ENCODE results near the gene SP2. TPM values are rescaled to one million over a fixed set of nuclear protein-coding genes. Genes with fewer than 3 reads are reported as not detected.
A peak's percentile ranks its signal among the peaks of the same experiment; 100 is the strongest.

The SP2 gene
- total and polyA plus RNA-seq, 4 donors: 4.9 to 19.9 (median 11.1) TPM

DNA sequence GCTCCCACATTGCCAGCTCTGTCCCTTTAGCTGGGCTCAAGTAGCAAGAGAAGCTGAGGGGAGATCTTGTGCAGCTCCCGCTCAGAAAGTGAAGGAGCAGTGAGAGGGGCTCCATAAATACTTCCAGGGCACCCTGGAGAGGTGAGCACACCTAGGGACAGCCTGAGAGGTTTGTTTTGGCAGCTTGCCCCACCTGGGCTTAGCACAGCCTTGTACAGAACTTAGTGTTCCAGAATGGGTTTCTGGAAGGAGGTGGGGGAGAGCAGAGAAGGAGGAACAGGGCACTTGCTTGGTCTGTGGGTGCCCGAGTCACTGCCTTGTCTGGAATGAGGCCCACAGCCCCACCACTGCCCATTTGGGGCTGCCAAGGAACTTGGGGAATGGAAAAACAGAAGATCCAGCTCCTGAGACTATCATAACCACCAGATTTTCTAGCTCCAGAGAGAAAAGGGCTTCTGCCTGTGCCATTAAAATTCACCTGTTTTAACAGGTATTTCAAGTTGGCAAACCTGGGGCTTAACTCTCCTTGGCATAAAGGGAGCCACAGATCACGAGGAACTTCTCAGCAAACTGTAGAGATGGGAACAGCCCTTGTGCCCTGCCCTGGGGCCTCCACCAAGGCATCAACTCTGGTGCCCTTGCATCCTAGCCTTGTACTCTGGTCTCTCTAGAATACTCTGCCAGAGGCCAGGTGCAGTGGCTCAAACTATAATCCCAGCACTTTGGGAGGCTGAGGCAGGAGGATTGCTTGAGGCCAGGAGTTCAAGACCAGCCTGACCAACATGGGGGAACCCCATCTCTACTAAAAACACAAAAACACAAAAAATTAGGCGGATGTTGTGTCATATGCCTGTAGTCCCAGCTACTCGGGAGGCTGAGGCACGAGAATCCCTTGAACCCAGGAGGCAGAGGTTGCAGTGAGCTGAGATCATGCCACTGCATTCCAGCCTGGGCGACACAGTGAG, 59.7 kb downstream of the SP2 start:
- TF ChIP-seq, protein P1, sequence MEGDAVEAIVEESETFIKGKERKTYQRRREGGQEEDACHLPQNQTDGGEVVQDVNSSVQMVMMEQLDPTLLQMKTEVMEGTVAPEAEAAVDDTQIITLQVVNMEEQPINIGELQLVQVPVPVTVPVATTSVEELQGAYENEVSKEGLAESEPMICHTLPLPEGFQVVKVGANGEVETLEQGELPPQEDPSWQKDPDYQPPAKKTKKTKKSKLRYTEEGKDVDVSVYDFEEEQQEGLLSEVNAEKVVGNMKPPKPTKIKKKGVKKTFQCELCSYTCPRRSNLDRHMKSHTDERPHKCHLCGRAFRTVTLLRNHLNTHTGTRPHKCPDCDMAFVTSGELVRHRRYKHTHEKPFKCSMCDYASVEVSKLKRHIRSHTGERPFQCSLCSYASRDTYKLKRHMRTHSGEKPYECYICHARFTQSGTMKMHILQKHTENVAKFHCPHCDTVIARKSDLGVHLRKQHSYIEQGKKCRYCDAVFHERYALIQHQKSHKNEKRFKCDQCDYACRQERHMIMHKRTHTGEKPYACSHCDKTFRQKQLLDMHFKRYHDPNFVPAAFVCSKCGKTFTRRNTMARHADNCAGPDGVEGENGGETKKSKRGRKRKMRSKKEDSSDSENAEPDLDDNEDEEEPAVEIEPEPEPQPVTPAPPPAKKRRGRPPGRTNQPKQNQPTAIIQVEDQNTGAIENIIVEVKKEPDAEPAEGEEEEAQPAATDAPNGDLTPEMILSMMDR (IDR thresholded peaks at IDR 0.05; ENCODE audit: control extremely low read depth, extremely low read depth): no peak
- no peaks in the 10 kb centered on the region for H3K27me3 ChIP-seq (ENCODE audit: control insufficient read depth in 3 of 3, insufficient read depth in 3 of 3, low read length in 2 of 3)
- DNase-seq: peak; percentile 65 to 87 (median 79)
- H3K27ac ChIP-seq (ENCODE audit: low read depth in 1 of 2, low read length in 1 of 2): peak overlapping the region in 1 of 2 donors; percentile 89
- no peaks in the 10 kb centered on the region for H3K36me3 ChIP-seq (ENCODE audit: control insufficient read depth in 4 of 4, insufficient read depth in 4 of 4, low read length in 4 of 4)
- ATAC-seq (ENCODE audit: insufficient read depth, low FRiP score): peak; percentile 58
- H3K4me1 ChIP-seq (ENCODE audit: control insufficient read depth in 5 of 5, insufficient read depth in 5 of 5, low read length in 5 of 5): peaks cover 0 to 11% (median 7%) of the 10 kb centered on the region in 5 donors
- no peaks in the 10 kb centered on the region for H3K9me3 ChIP-seq (ENCODE audit: control insufficient read depth in 4 of 4, insufficient read depth in 3 of 4, low read length in 3 of 4)
- WGBS, 2 donors: 70 to 83% methylated on average over 7 of the region's 7 CpGs
- no peak overlapping the region for H3K9ac ChIP-seq (ENCODE audit: insufficient read depth in 1 of 2, low read length in 2 of 2)
- H3K4me3 ChIP-seq: peak overlapping the region; percentile 18

DNA sequence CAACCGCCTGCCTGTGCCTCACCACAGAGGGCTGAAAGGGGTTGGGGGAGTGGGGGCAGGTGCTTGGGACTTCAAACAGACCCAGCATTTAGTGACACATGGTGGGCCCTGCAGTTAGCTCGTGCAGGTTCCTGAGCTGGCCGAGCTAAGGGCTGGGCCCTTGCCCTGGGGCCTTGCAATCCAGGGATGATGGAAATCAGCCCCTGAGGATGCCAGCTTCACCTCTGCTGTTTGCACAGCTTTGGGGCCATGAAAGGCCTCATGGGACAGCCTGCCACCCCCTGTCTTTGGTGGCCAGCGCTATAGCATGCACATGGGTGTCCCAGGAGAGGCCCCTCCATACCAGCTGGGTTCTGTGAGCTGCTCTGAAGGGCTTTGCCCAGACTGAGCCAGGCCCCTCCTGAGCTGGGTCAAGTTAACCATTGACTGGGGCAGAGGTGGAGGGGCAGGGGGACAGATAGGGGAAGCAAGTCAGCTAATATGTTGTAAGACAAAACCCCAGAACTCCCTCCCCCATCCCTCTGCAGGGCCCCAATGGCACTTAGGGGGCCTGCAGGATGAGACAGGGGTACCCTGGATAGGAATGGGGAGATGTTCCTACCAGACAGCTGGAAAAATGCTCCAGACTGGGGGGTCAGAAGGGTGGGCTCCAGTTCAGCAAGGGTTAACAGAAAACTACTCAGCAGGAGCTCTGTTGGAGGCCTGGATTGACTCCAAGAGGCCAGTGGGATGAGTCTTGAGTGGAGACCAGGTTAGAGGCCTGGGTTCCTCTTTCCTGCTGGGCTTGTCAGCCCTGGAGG, 61.0 kb downstream of the SP2 start:
- peak; percentile 13 to 44 (median 29) for DNase-seq
- Histone ChIP-seq H3K9me3 (ENCODE audit: control insufficient read depth in 4 of 4, insufficient read depth in 3 of 4, low read length in 3 of 4) (no peaks in the 10 kb centered on the region), H3K27ac (ENCODE audit: low read depth in 1 of 2, low read length in 1 of 2) (peak overlapping the region in 1 of 2 donors; percentile 89), H3K36me3 (ENCODE audit: control insufficient read depth in 4 of 4, insufficient read depth in 4 of 4, low read length in 4 of 4) (no peaks in the 10 kb centered on the region), H3K9ac (ENCODE audit: insufficient read depth in 1 of 2, low read length in 2 of 2) (peak overlapping the region in 1 of 2 donors; percentile 46), H3K4me1 (ENCODE audit: control insufficient read depth in 5 of 5, insufficient read depth in 5 of 5, low read length in 5 of 5) (peaks cover 0 to 11% (median 7%) of the 10 kb centered on the region in 5 donors), H3K4me3 (peak overlapping the region; percentile 54), H3K27me3 (ENCODE audit: control insufficient read depth in 3 of 3, insufficient read depth in 3 of 3, low read length in 2 of 3) (no peaks in the 10 kb centered on the region)
- TF ChIP-seq, protein P1 (IDR thresholded peaks at IDR 0.05; ENCODE audit: control extremely low read depth, extremely low read depth): no peak
- 59 to 80% methylated on average over 3 to 4 of the region's 4 CpGs for WGBS, 2 donors
- no peak for ATAC-seq (ENCODE audit: insufficient read depth, low FRiP score)

DNA sequence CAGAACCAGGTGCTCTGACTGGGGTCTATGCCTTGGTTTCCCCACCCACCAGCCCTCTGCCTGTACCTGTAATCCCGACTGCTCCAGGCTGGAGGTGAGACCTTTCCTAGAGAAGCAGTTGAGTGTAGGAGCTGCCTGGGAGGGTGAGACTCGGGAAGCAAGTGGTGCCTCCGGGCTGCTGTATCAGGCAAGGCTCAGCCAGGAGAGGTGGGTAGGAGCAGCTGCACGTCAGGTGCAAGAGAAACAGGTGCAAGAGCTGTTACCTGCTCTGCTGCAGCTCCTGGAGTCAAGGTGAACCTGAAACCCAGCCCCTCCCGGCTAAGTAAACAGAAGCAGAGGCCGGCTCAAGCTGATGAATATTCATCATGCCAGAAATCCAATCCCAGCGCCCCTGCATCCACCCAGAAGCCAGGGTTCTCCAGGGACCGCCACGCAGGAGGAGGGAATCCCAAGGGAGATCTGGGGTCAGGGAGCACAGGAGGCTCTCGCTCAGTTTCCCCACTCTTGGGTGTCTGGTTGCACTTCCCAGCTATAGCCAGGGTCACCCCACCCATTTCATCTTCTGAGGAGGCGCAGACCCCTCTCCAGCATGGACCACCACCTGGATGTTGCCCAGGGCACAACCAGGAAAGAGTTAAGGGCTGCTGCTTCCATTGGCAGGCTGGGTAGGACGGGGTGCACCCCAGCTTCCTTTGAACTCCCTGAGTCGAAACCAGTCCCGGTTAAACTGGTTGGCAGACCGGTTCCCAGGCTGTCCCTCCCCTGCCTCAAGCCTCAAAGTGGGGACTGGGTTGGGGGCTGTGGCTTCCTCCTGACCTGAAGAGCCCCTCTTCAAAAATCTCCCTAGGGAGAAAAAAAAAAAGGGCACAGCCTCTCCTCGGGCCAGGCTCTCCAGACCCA, 61.8 kb downstream of the SP2 start, which contains the start of gene PRR15L:
PRR15L (minus strand) TSS at position 293 of the 900 bp plus-strand sequence. CDS start 4,649 bp downstream, outside the sequence.
- H3K9me3 ChIP-seq (ENCODE audit: control insufficient read depth in 4 of 4, insufficient read depth in 3 of 4, low read length in 3 of 4): no peaks in the 10 kb centered on the region
- peaks cover 0 to 11% (median 0%) of the 10 kb centered on the region in 5 donors for H3K4me1 ChIP-seq (ENCODE audit: control insufficient read depth in 5 of 5, insufficient read depth in 5 of 5, low read length in 5 of 5)
- DNase-seq (peak; percentile 63 to 82 (median 75)), ATAC-seq (ENCODE audit: insufficient read depth, low FRiP score) (peak; percentile 55)
- TF ChIP-seq, protein P1 (IDR thresholded peaks at IDR 0.05; ENCODE audit: control extremely low read depth, extremely low read depth): no peak
- 54 to 74% methylated on average over 16 of the region's 16 CpGs for WGBS, 2 donors
- H3K27me3 ChIP-seq (ENCODE audit: control insufficient read depth in 3 of 3, insufficient read depth in 3 of 3, low read length in 2 of 3): no peaks in the 10 kb centered on the region
- H3K4me3 ChIP-seq: peak within 1 kb of the TSS; percentile 54
- H3K36me3 ChIP-seq (ENCODE audit: control insufficient read depth in 4 of 4, insufficient read depth in 4 of 4, low read length in 4 of 4): no peaks in the 10 kb centered on the region
- H3K27ac ChIP-seq (ENCODE audit: low read depth in 1 of 2, low read length in 1 of 2): peak within 1 kb of the TSS in 1 of 2 donors; percentile 89
- H3K9ac ChIP-seq (ENCODE audit: insufficient read depth in 1 of 2, low read length in 2 of 2): peak within 1 kb of the TSS in 1 of 2 donors; percentile 46

Measured in lung (tissue), 12 donors.